ENCODE results near the gene CAPN3.

GRCh38 chr15:42368096-42368495 is 8.8 kb downstream of the CAPN3 start:
- no peak for TF ChIP-seq POLR2A (IDR thresholded peaks at IDR 0.05)
- no peak for TF ChIP-seq CTCF (IDR thresholded peaks at IDR 0.05)
- no peak for TF ChIP-seq POLR2AphosphoS5 (IDR thresholded peaks at IDR 0.05)
- no peak for TF ChIP-seq EP300 (IDR thresholded peaks at IDR 0.05)
